ENCODE results near the gene GALNS.

GALNS gene

GRCh38 chr16:88861359-88861758 is 4.6 kb upstream of the GALNS start:
- Histone ChIP-seq H3K9me3 (ENCODE audit: insufficient read depth, low read depth, low read length) (no peaks in the 10 kb centered on the region), H3K27me3 (ENCODE audit: insufficient read depth, low read length, poor library complexity, severe bottlenecking) (no peaks in the 10 kb centered on the region), H4K20me1 (ENCODE audit: insufficient read depth, low read length, poor library complexity, severe bottlenecking) (no peaks in the 10 kb centered on the region), H3F3A (ENCODE audit: low read depth) (no peaks in the 10 kb centered on the region), H3K9ac (ENCODE audit: low read depth, low read length, poor library complexity, severe bottlenecking) (no peak overlapping the region), H3K9me2 (replicated peaks; ENCODE audit: low read depth, low read length) (no peaks in the 10 kb centered on the region), H3K36me3 (ENCODE audit: insufficient read depth, low read length) (no peaks in the 10 kb centered on the region), H3K79me2 (ENCODE audit: insufficient read depth, low read length) (no peaks in the 10 kb centered on the region), H2AFZ (ENCODE audit: low read length) (no peak overlapping the region), H3K4me3 (ENCODE audit: low read length, poor library complexity, severe bottlenecking) (no peak overlapping the region), H3K4me1 (ENCODE audit: insufficient read depth, low read length, poor library complexity, severe bottlenecking) (no peaks in the 10 kb centered on the region), H3K4me2 (ENCODE audit: low read depth, low read length, poor library complexity, severe bottlenecking) (no peak overlapping the region)
- TF ChIP-seq CTCF (conservative IDR thresholded peaks at IDR 0.05; ENCODE audit: low read length) (no peak), EZH2phosphoT487 (IDR thresholded peaks at IDR 0.05; ENCODE audit: borderline replicate concordance) (no peak)

GRCh38 chr16:88859381-88860091 is 2.8 kb upstream of the GALNS start:
- Histone ChIP-seq H3K4me2 (ENCODE audit: low read depth, low read length, poor library complexity, severe bottlenecking) (no peak overlapping the region), H3K4me3 (ENCODE audit: low read length, poor library complexity, severe bottlenecking) (no peak overlapping the region), H3K9ac (ENCODE audit: low read depth, low read length, poor library complexity, severe bottlenecking) (no peak overlapping the region), H4K20me1 (ENCODE audit: insufficient read depth, low read length, poor library complexity, severe bottlenecking) (no peaks in the 10 kb centered on the region), H2AFZ (ENCODE audit: low read length) (no peak overlapping the region), H3K4me1 (ENCODE audit: insufficient read depth, low read length, poor library complexity, severe bottlenecking) (peaks cover 11% of the 10 kb centered on the region), H3K36me3 (ENCODE audit: insufficient read depth, low read length) (no peaks in the 10 kb centered on the region), H3K9me3 (ENCODE audit: insufficient read depth, low read depth, low read length) (no peaks in the 10 kb centered on the region), H3K79me2 (ENCODE audit: insufficient read depth, low read length) (no peaks in the 10 kb centered on the region), H3F3A (ENCODE audit: low read depth) (no peaks in the 10 kb centered on the region), H3K9me2 (replicated peaks; ENCODE audit: low read depth, low read length) (no peaks in the 10 kb centered on the region), H3K27me3 (ENCODE audit: insufficient read depth, low read length, poor library complexity, severe bottlenecking) (no peaks in the 10 kb centered on the region)
- TF ChIP-seq CTCF (conservative IDR thresholded peaks at IDR 0.05; ENCODE audit: low read length) (no peak), EZH2phosphoT487 (IDR thresholded peaks at IDR 0.05; ENCODE audit: borderline replicate concordance) (no peak)

- H3K27me3 ChIP-seq (ENCODE audit: insufficient read depth, low read length, poor library complexity, severe bottlenecking), result no peaks in the 10 kb centered on the region
- peak overlapping the region; percentile 94 for H3K4me2 ChIP-seq (ENCODE audit: low read depth, low read length, poor library complexity, severe bottlenecking)
- no peaks in the 10 kb centered on the region for H3F3A ChIP-seq (ENCODE audit: low read depth)
- peak overlapping the region; percentile 92 for H3K4me3 ChIP-seq (ENCODE audit: low read length, poor library complexity, severe bottlenecking)
- H3K79me2 ChIP-seq (ENCODE audit: insufficient read depth, low read length), result no peaks in the 10 kb centered on the region
- no peaks in the 10 kb centered on the region for H3K9me3 ChIP-seq (ENCODE audit: insufficient read depth, low read depth, low read length)
- H3K4me1 ChIP-seq (ENCODE audit: insufficient read depth, low read length, poor library complexity, severe bottlenecking), result peaks cover 14% of the 10 kb centered on the region
- H3K9ac ChIP-seq (ENCODE audit: low read depth, low read length, poor library complexity, severe bottlenecking), result peak overlapping the region; percentile 61
- H2AFZ ChIP-seq (ENCODE audit: low read length), result peak overlapping the region; percentile 80; the same call in 1 of the 2 replicates
- TF ChIP-seq CTCF (conservative IDR thresholded peaks at IDR 0.05; ENCODE audit: low read length) (peak; percentile 54), EZH2phosphoT487 (IDR thresholded peaks at IDR 0.05; ENCODE audit: borderline replicate concordance) (no peak)
- H3K9me2 ChIP-seq (replicated peaks; ENCODE audit: low read depth, low read length), result no peaks in the 10 kb centered on the region
- H4K20me1 ChIP-seq (ENCODE audit: insufficient read depth, low read length, poor library complexity, severe bottlenecking), result no peaks in the 10 kb centered on the region
- no peaks in the 10 kb centered on the region for H3K36me3 ChIP-seq (ENCODE audit: insufficient read depth, low read length)
Observed at GRCh38 chr16:88857728-88858339, 1.1 kb upstream of the GALNS start.

All from Loucy (cell line).